GM12878 (cell line): Measurements from ENCODE around the gene CDHR2. TPM values are rescaled to one million over a fixed set of nuclear protein-coding genes. Genes with fewer than 3 reads are reported as not detected.

Source experiments
- ATAC-seq: fragments of 200-7000 bp; cut with Tn5 transposase; 3 replicates; pipeline ENCODE4 v1.9.1; 2020; ENCODE audit warnings: mild to moderate bottlenecking, moderate library complexity
- BruUV-seq: library from RNA; stranded (reverse); fragments of 400-500 nt; replicated peaks from 2 replicates; lab custom pipeline; 2021; lab: Mats Ljungman, UMichigan
- CTCF ChIA-PET: fragments of 300-600 bp; sonication (Branson Sonifier 250); formaldehyde crosslinking; extraction: SDS; loops from one replicate; lab custom pipeline; 2021; ENCODE audit warnings: inconsistent platforms; lab: Yijun Ruan, JAX
- POLR2A ChIA-PET: fragments of 350-600 bp; formaldehyde crosslinking; extraction: SDS; loops from one replicate; lab custom pipeline; 2021; ENCODE audit warnings: inconsistent platforms; lab: Charles Lee
- RAD21 ChIA-PET: fragments of 300-600 bp; sonication (Branson Sonifier 250); formaldehyde crosslinking; loops from one replicate; lab custom pipeline; 2023; ENCODE audit warnings: antibody characterized with exemption; ENCODE audit not compliant: unreplicated experiment; lab: Charles Lee
- SMC1A ChIA-PET: fragments of 300-600 bp; sonication (Branson Sonifier 250); formaldehyde crosslinking; loops from one replicate; lab custom pipeline; 2023; ENCODE audit not compliant: unreplicated experiment, uncharacterized antibody; lab: Charles Lee
- DNase-seq: peaks from one replicate; pipeline ENCODE4 v3.0.0-alpha.2; 2011; ENCODE audit warnings: low read depth, low spot score
- FAIRE-seq: peaks from 3 replicates; lab custom pipeline; 2011; peaks lifted over from hg19 to GRCh38; lab: Jason Lieb, UNC
- H2AFZ ChIP-seq: 2 replicates; pipeline ENCODE4 v1.6.0; 2011; ENCODE audit warnings: low read depth, low read length, control low read depth; ENCODE audit not compliant: control insufficient read depth
- H3K27ac ChIP-seq: 2 replicates; pipeline ENCODE4 v1.5.1; 2011; ENCODE audit warnings: control low read depth; ENCODE audit not compliant: control insufficient read depth, insufficient read depth
- H3K27me3 ChIP-seq, 2 experiments: replicated peaks in 1 of 2; 2 replicates each; pipeline versions ENCODE4 v1.6.0 to v1.6.1; 2011; ENCODE audit warnings: low read length in 1 of 2; ENCODE audit not compliant: control insufficient read depth in 2 of 2, insufficient read depth in 2 of 2
- H3K36me3 ChIP-seq, 2 experiments: 2 replicates each; pipeline ENCODE4 v1.5.1; 2011; ENCODE audit warnings: low read length in 1 of 2; ENCODE audit not compliant: control insufficient read depth in 2 of 2, insufficient read depth in 2 of 2
- H3K4me1 ChIP-seq: 2 replicates; pipeline ENCODE4 v1.6.1; 2011; ENCODE audit warnings: mild to moderate bottlenecking, low read length, moderate library complexity, mixed read lengths; ENCODE audit not compliant: control insufficient read depth, insufficient read depth
- H3K4me2 ChIP-seq: 2 replicates; pipeline ENCODE4 v1.6.0; 2011; ENCODE audit warnings: control low read depth; ENCODE audit not compliant: control insufficient read depth, insufficient read depth
- H3K4me3 ChIP-seq: fragments of 200-600 bp; sonication (generic); 2 replicates; pipeline ENCODE4 v1.5.1; 2016
- H3K79me2 ChIP-seq: 2 replicates; pipeline ENCODE4 v1.6.0; 2011; ENCODE audit warnings: low read length; ENCODE audit not compliant: control insufficient read depth, insufficient read depth
- H3K9ac ChIP-seq: 2 replicates; pipeline ENCODE4 v1.8.0; 2011; ENCODE audit warnings: low read length, control low read depth, mixed read lengths; ENCODE audit not compliant: control insufficient read depth, insufficient read depth
- H3K9me3 ChIP-seq: replicated peaks from 3 replicates; pipeline ENCODE4 v1.5.1; 2011; ENCODE audit warnings: mild to moderate bottlenecking, low read length; ENCODE audit not compliant: control insufficient read depth, insufficient read depth
- H4K20me1 ChIP-seq: 2 replicates; pipeline ENCODE4 v1.6.0; 2011; ENCODE audit not compliant: control insufficient read depth, insufficient read depth
- ATF2 ChIP-seq: IDR thresholded peaks from 2 replicates; pipeline ENCODE4 v1.6.1; 2012; ENCODE audit warnings: low read length, inconsistent platforms
- CTCF ChIP-seq, 3 experiments: IDR thresholded peaks in 2 of 3; conservative IDR thresholded peaks in 1 of 3; 2 replicates each; pipeline ENCODE4 v1.5.1; 2011; ENCODE audit warnings: low read depth in 3 of 3, low read length in 3 of 3, mild to moderate bottlenecking in 3 of 3, control low read depth in 2 of 3, moderate library complexity in 2 of 3, inconsistent platforms in 1 of 3, mixed read lengths in 1 of 3; ENCODE audit not compliant: control insufficient read depth in 2 of 3, insufficient read depth in 1 of 3; ENCODE audit errors: extremely low read depth in 1 of 3
- CUX1 ChIP-seq: IDR thresholded peaks from 2 replicates; pipeline ENCODE4 v1.6.1; 2012; ENCODE audit warnings: improper control_type of control experiment, low read depth, low read length; ENCODE audit not compliant: insufficient replicate concordance
- EZH2 ChIP-seq: IDR thresholded peaks from 2 replicates; pipeline ENCODE4 v1.6.1; 2012; ENCODE audit warnings: low read depth, mild to moderate bottlenecking, control low read depth, inconsistent platforms, low read length, borderline replicate concordance; ENCODE audit not compliant: control insufficient read depth
- MEF2B ChIP-seq: fragments of 450-650 bp; IDR thresholded peaks from 2 replicates; pipeline ENCODE4 v1.6.1; 2018; ENCODE audit warnings: mild to moderate bottlenecking, moderate library complexity; ENCODE audit not compliant: partially characterized antibody, poor library complexity, severe bottlenecking
- SPI1 ChIP-seq: IDR thresholded peaks from 2 replicates; pipeline ENCODE4 v1.6.1; 2011; ENCODE audit warnings: low read depth, mild to moderate bottlenecking, low read length, moderate library complexity, borderline replicate concordance; ENCODE audit not compliant: insufficient read depth
- TBL1XR1 ChIP-seq: IDR thresholded peaks from 2 replicates; pipeline ENCODE4 v1.6.1; 2012; ENCODE audit warnings: low read depth, low read length, improper control_type of control experiment
- ZBTB4 ChIP-seq: fragments of 450-650 bp; formaldehyde crosslinking; IDR thresholded peaks from 2 replicates; pipeline ENCODE4 v1.4.0; 2022; ENCODE audit warnings: mild to moderate bottlenecking, moderate library complexity
- WGBS: methylation state at CpG from one replicate; pipeline ENCODE4 v1.1.6; 2016; ENCODE audit warnings: low lambda C conversion rate; ENCODE audit not compliant: insufficient replicate concordance, insufficient coverage; ENCODE audit errors: missing lambda C conversion rate; 5-methylcytosine and 5-hydroxymethylcytosine counted together
- in situ Hi-C: fragments of 300-500 bp; cut with MboI; formaldehyde crosslinking; loops from 9 replicates; pipeline ENCODE4 v1.14.3; 2018; ENCODE audit warnings: mixed read lengths
- intact Hi-C: fragments of 100-400 bp; cut with micrococcal nuclease; formaldehyde crosslinking; loops from one replicate; pipeline ENCODE4 v1.14.2; 2022; ENCODE audit not compliant: unreplicated experiment
- polyA plus RNA-seq, 11 experiments: library from polyadenylated mRNA; depleted of rRNA in 4 of 11; unstranded in 6 of 11; stranded (reverse) in 5 of 11; fragments of >200 nt; fragmentation: Nextera tagmentation in 4 of 11; fragmentation: Illumina TruSeq in 1 of 11; extraction: Ambion mirVana in 4 of 11; extraction: Trizol in 1 of 11; gene quantifications; 1 replicate in 1 of 11; 2 replicates in 10 of 11; pipeline versions ENCODE4 v1.2.1 to v1.2.3, GENCODE V29; 2011 to 2016; ENCODE audit warnings: inconsistent platforms in 2 of 11, missing spikeins in 2 of 11, low read depth in 1 of 11
- total RNA-seq, 4 experiments: library from RNA; depleted of rRNA in 3 of 4; stranded (reverse); fragments of >200 nt in 3 of 4; fragmentation: Illumina TruSeq in 1 of 4; extraction: Trizol in 1 of 4; gene quantifications; 2 replicates each; pipeline versions ENCODE4 v1.2.1 to v1.2.3, GENCODE V29; 2013 to 2021

CDHR2 gene
- total and polyA plus RNA-seq, 10 of the 15 experiments (the other 5 are each of a cell fraction or from before 2014, with no cell fraction given), result 0.03 to 0.46 (median 0.06) TPM; not detected in 5

- ChIA-PET RAD21 (no interaction called here), POLR2A (no interaction called here), SMC1A (interaction anchor here (0.6 to 1.7 kb wide), 2 partner anchors 259 to 876 kb away, joined by 4 read pairs; no protein-coding TSS in a partner anchor), CTCF (interaction anchor here (0.6 kb wide), 1 partner anchor 15 kb away, joined by 3 read pairs; no protein-coding TSS in a partner anchor)
- H3K4me1 ChIP-seq, result peaks cover 12% of the 10 kb centered on the region
- no peaks in the 10 kb centered on the region for H3K27me3 ChIP-seq
- ATAC-seq (no peak), DNase-seq (no peak), FAIRE-seq (no peak)
- H3K9me3 ChIP-seq, result no peaks in the 10 kb centered on the region
- H3K9ac ChIP-seq, result no peak overlapping the region
- H2AFZ ChIP-seq, result no peak overlapping the region
- no peak overlapping the region for H3K27ac ChIP-seq
- H4K20me1 ChIP-seq, result no peaks in the 10 kb centered on the region
- 51% methylated on average over 3 of the region's 3 CpGs for WGBS
- BruUV-seq, result no TSS peak
- intact Hi-C loops, result no loop called here
- in situ Hi-C loops, result no loop called here
- H3K36me3 ChIP-seq, result no peaks in the 10 kb centered on the region
- H3K4me2 ChIP-seq, result no peak overlapping the region
- H3K79me2 ChIP-seq, result no peaks in the 10 kb centered on the region; the same call in 1 of the 2 replicates
- no peak overlapping the region for H3K4me3 ChIP-seq
- TF ChIP-seq TBL1XR1 (no peak), MEF2B (no peak), CUX1 (no peak), ATF2 (no peak), CTCF (IDR thresholded peaks at IDR 0.05 in 2 of 3, conservative IDR thresholded peaks at IDR 0.05 in 1 of 3; ENCODE audit: control insufficient read depth in 2 of 3, extremely low read depth in 1 of 3, insufficient read depth in 1 of 3, low read depth in 3 of 3, low read length in 3 of 3) (no peak), ZBTB4 (CRISPR knock-in tag) (no peak), SPI1 (no peak), EZH2 (no peak)
These were observed 56.9 kb downstream of the CDHR2 start for GRCh38 chr5:176606032-176606431.
